Astrocyte (in vitro differentiated cells and primary cell): ENCODE results near the gene PLLP.

Experiments used
- CTCF ChIP-seq: IDR thresholded peaks from 2 replicates; pipeline ENCODE4 v1.5.1; 2011; ENCODE audit warnings: low read depth, mild to moderate bottlenecking, inconsistent platforms, low read length, moderate library complexity; ENCODE audit not compliant: insufficient read depth
- EZH2 ChIP-seq: IDR thresholded peaks from 2 replicates; pipeline ENCODE4 v1.6.1; 2012; ENCODE audit warnings: mild to moderate bottlenecking, low read length, inconsistent platforms; ENCODE audit not compliant: insufficient read depth

GRCh38 chr16:57264381-57264780 lies 20.1 kb downstream of the PLLP start:
- no peak for TF ChIP-seq CTCF
- no peak for TF ChIP-seq EZH2
